ENCODE results near the gene ELF2. TPM values are rescaled to one million over a fixed set of nuclear protein-coding genes. Genes with fewer than 3 reads are reported as not detected.

ELF2 gene
- total RNA-seq: 28.4 and 44.0 TPM in 2 replicates

DNA sequence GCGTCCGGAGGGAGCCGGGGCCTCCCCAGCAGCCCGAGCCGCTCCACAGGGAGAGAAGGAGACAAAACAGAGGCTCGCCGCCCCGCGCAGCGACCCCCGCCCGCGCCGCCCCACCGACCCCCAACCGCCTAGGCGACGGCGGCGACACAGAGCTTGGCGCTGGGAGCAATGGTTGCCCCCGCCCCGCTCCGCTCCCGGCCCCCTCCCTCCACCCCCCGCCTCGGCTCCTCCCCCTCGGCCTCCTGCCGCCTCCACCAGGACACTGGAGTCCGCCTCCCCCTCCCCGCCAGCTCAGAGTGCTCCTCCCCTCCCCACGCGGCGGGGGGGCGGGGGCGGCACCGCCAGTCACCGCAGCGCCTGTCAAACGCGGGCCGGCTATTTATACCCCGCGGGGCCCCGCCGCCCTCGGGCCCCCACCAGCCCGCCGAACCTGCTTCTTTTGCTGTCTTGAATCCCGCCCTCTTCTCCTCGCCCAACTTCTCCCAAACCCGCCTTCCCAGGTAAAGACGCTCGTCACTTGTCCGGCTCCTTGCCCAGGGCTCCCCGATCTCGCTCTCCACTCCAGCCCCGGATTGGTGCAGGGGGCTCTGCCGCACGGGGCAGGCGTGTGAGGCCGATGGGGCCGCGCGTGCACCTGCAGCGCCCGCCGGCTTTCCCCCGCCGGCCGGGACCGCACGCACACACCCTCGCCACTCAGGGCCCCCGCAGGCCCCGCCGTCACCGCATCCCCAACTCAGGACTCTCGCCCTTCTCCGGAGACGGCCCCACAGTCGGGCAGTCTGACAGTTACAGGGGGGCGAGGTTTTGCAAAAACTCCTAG lies at the start of gene ELF2:
ELF2 (minus strand) TSS at position 170 of the 820 bp plus-strand sequence. CDS start 39,517 bp downstream, outside the sequence.

DNA sequence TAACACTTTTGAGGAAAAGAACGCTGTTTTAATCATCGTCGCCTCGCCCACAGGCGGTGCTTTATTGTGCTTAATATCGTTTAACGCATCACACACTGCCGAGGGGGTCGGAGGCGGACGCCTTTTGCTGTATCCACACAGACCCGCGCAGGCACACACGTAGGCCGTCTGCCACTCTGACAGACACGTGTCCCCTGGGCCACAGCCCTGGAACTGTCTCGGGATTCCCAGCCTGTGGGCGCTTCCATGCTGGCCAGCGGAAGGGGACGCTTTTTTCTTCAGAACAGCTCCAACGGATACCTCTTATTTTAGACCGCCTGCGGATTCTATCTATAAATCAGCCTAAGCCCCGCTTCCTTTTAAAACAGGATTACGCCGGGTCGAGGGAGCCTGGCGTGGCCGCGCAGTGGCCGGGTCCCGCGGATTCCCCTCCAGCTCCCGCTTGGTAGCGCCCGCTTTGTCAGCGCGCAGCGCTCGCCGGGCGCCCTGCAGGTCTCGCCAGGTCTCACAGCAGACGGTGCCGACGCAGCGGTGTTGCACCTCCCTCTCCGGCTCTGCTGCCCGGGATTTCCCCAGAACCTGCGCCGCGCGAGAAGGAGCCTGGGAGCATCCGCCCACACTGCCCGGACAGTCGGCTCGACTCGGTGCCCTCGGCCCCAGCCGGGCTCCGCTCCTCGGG lies 161.6 kb downstream of the ELF2 start, which contains the start of gene NOCT:
NOCT (plus strand) TSS at position 513 of the 679 bp plus-strand sequence. CDS start 201 bp downstream, outside the sequence.

Other genes with a start within 250 kb of the ELF2 start
- 52.7 and 60.6 TPM in 2 replicates for gene NOCT, start 161.4 kb downstream of the ELF2 start, total RNA-seq
- gene MGARP, start 103.0 kb upstream of the ELF2 start, total RNA-seq: 59.0 and 87.7 TPM in 2 replicates
- gene NAA15, start 124.3 kb upstream of the ELF2 start, total RNA-seq: 24.2 and 62.9 TPM in 2 replicates
- gene NDUFC1, start 125.3 kb upstream of the ELF2 start, total RNA-seq: 42.6 and 44.1 TPM in 2 replicates

Measured in regular cardiac myocyte (primary cell).